Ishikawa (cell line): ENCODE data around the gene LMTK2.

Experiments
- CEBPB ChIP-seq: IDR thresholded peaks from 2 replicates; pipeline ENCODE4 v1.6.1; 2012
- CREB1 ChIP-seq: IDR thresholded peaks from 2 replicates; pipeline ENCODE4 v1.6.1; 2012; ENCODE audit warnings: low read depth
- EGR1 ChIP-seq: IDR thresholded peaks from 2 replicates; pipeline ENCODE4 v1.6.1; 2012
- EP300 ChIP-seq: IDR thresholded peaks from 2 replicates; pipeline ENCODE4 v1.6.1; 2012; ENCODE audit warnings: borderline replicate concordance
- FOXM1 ChIP-seq: IDR thresholded peaks from 2 replicates; pipeline ENCODE4 v1.6.1; 2012; ENCODE audit warnings: low read depth, borderline replicate concordance
- NFIC ChIP-seq: IDR thresholded peaks from 2 replicates; pipeline ENCODE4 v1.6.1; 2012
- RAD21 ChIP-seq: IDR thresholded peaks from 2 replicates; pipeline ENCODE4 v1.6.1; 2012; ENCODE audit warnings: low read depth
- TAF1 ChIP-seq: IDR thresholded peaks from 2 replicates; pipeline ENCODE4 v1.6.1; 2012; ENCODE audit warnings: low read depth, mild to moderate bottlenecking
- TCF12 ChIP-seq: IDR thresholded peaks from 2 replicates; pipeline ENCODE4 v1.6.1; 2012; ENCODE audit warnings: low read depth
- TEAD4 ChIP-seq: IDR thresholded peaks from 2 replicates; pipeline ENCODE4 v1.6.1; 2012
- YY1 ChIP-seq: IDR thresholded peaks from 2 replicates; pipeline ENCODE4 v1.6.1; 2012; ENCODE audit warnings: low read depth
- ZBTB7A ChIP-seq: IDR thresholded peaks from 2 replicates; pipeline ENCODE4 v1.6.1; 2012; ENCODE audit warnings: low read depth
- TF ChIP-seq, protein P1 (sequence below): IDR thresholded peaks from 2 replicates; pipeline ENCODE4 v1.6.1; 2012; ENCODE audit warnings: low read depth, mild to moderate bottlenecking
- TF ChIP-seq, protein P2 (sequence below): IDR thresholded peaks from 2 replicates; pipeline ENCODE4 v1.6.1; 2012
- TF ChIP-seq, protein P3 (sequence below): IDR thresholded peaks from 2 replicates; pipeline ENCODE4 v1.6.1; 2012

The LMTK2 gene

DNA sequence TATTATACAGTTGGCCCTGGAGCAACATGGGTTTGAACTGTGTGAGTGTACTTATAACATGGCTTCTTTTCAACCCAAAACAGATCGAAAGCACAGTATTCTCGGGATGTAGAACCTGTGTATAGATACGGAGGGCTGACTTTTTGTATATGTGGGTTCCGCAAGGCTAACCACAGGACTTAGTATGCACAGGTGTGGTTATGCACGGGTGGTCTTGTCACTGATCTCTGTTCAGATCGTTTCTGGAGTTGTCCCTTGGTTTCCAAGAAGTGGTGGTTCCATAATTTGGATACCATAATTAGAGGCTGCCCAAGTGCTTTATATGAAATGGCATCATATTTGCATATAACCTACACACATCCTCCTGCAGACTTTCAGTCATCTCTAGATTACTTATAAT is 93.7 kb downstream of the LMTK2 start:
- TF ChIP-seq EGR1 (no peak), YY1 (no peak), ZBTB7A (no peak), CREB1 (no peak), FOXM1 (no peak), TCF12 (no peak), NFIC (no peak), TEAD4 (no peak), CEBPB (no peak), RAD21 (no peak)
- TF ChIP-seq, protein P1, sequence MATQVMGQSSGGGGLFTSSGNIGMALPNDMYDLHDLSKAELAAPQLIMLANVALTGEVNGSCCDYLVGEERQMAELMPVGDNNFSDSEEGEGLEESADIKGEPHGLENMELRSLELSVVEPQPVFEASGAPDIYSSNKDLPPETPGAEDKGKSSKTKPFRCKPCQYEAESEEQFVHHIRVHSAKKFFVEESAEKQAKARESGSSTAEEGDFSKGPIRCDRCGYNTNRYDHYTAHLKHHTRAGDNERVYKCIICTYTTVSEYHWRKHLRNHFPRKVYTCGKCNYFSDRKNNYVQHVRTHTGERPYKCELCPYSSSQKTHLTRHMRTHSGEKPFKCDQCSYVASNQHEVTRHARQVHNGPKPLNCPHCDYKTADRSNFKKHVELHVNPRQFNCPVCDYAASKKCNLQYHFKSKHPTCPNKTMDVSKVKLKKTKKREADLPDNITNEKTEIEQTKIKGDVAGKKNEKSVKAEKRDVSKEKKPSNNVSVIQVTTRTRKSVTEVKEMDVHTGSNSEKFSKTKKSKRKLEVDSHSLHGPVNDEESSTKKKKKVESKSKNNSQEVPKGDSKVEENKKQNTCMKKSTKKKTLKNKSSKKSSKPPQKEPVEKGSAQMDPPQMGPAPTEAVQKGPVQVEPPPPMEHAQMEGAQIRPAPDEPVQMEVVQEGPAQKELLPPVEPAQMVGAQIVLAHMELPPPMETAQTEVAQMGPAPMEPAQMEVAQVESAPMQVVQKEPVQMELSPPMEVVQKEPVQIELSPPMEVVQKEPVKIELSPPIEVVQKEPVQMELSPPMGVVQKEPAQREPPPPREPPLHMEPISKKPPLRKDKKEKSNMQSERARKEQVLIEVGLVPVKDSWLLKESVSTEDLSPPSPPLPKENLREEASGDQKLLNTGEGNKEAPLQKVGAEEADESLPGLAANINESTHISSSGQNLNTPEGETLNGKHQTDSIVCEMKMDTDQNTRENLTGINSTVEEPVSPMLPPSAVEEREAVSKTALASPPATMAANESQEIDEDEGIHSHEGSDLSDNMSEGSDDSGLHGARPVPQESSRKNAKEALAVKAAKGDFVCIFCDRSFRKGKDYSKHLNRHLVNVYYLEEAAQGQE: no peak
- TF ChIP-seq, protein P2, sequence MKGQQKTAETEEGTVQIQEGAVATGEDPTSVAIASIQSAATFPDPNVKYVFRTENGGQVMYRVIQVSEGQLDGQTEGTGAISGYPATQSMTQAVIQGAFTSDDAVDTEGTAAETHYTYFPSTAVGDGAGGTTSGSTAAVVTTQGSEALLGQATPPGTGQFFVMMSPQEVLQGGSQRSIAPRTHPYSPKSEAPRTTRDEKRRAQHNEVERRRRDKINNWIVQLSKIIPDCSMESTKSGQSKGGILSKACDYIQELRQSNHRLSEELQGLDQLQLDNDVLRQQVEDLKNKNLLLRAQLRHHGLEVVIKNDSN: no peak
- TF ChIP-seq, protein P3, sequence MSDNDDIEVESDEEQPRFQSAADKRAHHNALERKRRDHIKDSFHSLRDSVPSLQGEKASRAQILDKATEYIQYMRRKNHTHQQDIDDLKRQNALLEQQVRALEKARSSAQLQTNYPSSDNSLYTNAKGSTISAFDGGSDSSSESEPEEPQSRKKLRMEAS: no peak

DNA sequence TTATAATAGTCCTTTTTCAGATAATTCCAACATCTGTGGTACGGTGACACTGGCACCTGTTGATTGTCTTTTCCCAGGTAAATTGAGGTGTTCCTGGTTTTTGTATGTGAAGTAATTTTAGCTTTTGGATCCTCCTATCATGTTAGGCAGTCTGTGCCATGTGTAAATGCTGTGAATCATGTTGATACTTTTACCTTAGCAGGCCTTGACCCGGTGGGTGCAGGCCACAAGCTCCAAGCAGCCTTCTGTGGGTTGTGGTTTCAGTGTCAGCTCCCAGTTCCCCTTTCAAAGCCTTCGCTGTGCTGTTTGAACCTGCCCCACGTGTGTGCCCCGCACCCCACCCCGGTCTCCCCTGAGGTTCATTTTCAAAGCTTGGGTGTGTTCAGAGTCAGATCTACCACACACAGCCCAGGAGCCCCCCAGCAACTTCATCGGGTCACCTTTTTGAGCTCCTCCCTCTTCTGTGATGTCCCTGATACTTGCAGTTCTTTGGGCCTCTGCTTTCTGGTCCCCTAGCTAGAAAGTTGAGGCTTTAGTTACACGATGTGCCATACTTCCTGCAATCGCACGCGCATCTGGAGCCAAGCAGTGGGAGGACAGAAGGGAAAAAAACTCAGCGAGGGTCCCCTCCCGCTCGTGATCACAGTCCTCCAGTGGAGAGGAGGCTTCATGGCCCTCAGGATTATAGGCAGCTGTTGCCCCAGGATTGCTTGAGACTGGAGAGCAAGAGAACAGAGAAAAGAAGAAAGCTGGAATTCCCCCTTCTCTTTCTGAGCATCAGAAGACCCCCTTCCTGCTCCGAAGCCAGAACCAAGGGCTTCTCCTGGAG is 95.9 kb downstream of the LMTK2 start:
- TF ChIP-seq NFIC (no peak), TCF12 (no peak)
- TF ChIP-seq, protein P3: no peak

DNA sequence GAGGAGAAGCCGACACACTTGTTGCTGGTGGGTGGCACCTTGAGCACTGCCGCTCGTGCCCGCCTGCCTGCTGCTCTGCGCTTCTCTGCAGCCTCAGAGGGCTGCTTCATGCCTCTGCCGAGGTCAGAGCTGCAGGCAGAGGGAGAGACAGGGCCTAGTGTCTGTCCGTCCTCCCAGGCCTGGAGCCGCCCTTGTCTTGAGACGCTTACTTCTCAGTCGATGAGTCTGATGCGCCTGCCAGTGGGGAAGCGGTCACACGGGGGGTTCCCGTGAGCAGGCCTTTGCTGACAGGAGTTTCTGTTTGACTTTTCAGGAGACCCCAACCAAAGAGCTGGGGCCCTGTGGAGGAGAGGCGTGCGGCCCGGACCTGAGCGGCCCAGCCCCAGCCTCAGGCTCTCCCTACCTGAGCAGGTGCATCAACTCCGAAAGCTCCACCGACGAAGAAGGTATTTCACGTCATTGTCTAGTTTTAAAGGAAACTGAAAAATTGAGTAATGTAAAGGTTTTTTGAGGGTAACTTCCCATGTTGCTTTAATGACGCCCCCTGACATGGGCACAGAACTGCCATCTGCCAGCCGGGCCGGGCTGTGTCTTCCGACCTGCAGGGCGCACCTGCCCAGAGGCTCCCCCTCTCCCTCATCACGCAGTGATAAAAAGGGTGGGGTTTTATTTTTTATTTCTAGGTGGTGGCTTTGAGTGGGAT is 96.8 kb downstream of the LMTK2 start:
- no peak for TF ChIP-seq TCF12
- TF ChIP-seq TEAD4: no peak
- TF ChIP-seq CEBPB: no peak
- TF ChIP-seq FOXM1: no peak
- TF ChIP-seq TAF1: no peak
- TF ChIP-seq CREB1: no peak
- no peak for TF ChIP-seq NFIC
- TF ChIP-seq, protein P3: no peak
- TF ChIP-seq, protein P1: no peak
- no peak for TF ChIP-seq EGR1
- TF ChIP-seq, protein P2: no peak
- no peak for TF ChIP-seq RAD21
- TF ChIP-seq YY1: no peak
- no peak for TF ChIP-seq ZBTB7A
- no peak for TF ChIP-seq EP300

DNA sequence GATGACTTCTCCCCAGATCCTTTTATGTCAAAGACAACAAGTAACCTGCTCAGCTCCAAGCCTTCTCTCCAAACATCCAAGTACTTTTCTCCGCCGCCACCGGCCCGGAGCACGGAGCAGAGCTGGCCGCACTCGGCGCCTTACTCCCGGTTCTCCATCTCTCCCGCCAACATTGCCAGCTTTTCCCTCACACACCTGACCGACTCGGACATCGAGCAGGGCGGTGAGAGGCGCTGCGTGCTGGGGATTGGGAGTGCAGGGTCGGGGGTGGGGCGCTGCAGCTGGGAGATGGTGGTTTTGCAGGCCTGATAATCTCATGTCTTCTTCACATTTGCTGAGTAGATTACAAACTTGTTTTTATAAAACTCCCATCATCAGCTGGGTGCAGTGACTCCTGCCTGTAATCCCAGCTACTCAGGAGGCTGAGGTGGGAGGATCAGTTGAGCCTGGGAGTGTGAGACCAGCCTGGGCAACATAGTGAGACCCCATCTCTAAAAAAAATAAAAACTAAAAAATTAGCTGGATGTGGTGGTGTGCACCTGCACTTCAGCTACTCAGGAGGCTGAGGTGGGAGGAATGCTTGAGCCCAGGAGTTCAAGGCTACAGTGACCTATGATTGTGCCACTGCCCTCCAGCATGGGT is 97.4 kb downstream of the LMTK2 start:
- TF ChIP-seq, protein P2: no peak
- TF ChIP-seq CREB1: no peak
- no peak for TF ChIP-seq YY1
- no peak for TF ChIP-seq NFIC
- no peak for TF ChIP-seq RAD21
- TF ChIP-seq, protein P1: no peak
- TF ChIP-seq, protein P3: no peak
- TF ChIP-seq EP300: no peak
